GM21717 (cell line): ENCODE measurements around the gene GSG1.
"Not testable (repeated sequence)": the region's sequence is repeated elsewhere in the genome, so short reads cannot be mapped to it uniquely, and the experiment has no call there.

Experiments used
- ATAC-seq: cut with Tn5 transposase; IDR thresholded peaks from one replicate; pipeline ENCODE4 v1.9.1; 2021; ENCODE audit warnings: mild to moderate bottlenecking, moderate library complexity; ENCODE audit not compliant: unreplicated experiment

The GSG1 gene

DNA sequence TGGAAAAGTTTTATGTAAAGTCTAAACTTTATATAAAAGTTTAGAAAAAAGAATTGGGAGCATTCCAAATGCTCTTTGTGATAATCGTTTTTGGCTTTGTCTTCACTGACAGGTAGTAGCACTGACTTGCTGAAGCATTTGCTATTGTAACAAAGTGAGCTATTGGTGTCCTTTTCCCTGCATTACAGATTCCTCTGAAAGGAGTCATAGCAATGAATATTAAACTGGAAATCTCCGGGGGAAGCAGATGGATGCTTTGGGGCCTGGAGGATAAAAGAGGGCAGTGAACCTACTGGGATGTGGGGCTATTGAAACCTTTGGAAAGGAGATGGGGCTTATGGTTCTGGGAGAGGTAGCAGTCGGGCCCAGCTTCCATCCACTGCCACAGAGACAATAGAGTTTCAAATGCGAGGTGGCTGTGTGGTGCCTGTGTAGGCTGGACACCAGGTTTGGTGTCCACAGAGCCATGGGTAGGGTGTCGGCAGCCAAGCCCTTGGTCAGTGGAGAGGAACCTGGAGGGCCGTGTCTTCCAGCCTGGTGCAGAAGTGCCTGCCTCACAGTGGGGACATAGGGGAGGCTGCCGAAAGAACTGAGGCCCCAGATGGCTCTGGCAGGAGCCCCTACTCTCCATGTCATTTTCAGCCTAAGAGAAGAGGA, 10.1 kb downstream of the GSG1 start:
- ATAC-seq, result no peak

DNA sequence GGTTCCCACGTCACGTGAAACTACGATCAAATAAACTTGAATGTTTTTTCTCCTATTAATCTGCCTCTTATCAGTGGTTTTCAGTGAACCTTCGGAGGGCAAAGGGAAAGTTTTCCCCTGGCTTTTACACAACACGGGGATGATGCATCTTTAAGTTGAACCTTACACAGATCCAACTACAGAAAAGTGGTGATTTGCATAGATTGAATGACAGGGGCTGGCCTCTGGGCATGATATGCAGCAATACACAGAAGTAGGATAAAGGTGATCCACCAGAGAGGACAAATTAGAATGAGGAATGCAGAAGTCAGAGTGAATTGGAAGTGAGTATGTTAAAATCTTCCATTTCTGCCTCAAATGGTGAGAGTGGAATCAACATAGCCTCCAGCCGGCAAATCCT, 11.6 kb downstream of the GSG1 start:
- ATAC-seq, result no peak

DNA sequence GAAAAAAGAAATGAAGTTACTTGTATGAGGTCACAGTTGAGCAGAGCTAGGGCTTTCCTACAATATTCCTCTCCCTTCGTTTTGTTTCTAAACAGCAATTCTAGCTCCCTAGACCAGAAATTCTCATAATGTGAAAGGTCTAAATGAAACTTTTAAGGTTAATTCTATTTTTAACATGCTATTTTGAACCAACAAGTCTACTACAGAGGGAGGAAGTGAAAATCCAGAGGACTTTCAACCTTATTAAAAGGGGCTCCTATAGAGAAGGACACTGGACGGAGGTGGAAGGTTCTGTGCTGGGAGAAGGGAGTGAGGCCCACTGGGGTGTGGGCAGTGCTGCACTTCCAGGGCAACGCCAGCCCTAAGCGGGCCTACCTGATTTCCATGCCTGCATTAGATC, 13.4 kb downstream of the GSG1 start:
- no peak for ATAC-seq

GRCh38 chr12:13088496-13088895, 15.0 kb downstream of the GSG1 start:
- no peak for ATAC-seq

GRCh38 chr12:13087766-13088165, 15.7 kb downstream of the GSG1 start:
- ATAC-seq, result no peak

DNA sequence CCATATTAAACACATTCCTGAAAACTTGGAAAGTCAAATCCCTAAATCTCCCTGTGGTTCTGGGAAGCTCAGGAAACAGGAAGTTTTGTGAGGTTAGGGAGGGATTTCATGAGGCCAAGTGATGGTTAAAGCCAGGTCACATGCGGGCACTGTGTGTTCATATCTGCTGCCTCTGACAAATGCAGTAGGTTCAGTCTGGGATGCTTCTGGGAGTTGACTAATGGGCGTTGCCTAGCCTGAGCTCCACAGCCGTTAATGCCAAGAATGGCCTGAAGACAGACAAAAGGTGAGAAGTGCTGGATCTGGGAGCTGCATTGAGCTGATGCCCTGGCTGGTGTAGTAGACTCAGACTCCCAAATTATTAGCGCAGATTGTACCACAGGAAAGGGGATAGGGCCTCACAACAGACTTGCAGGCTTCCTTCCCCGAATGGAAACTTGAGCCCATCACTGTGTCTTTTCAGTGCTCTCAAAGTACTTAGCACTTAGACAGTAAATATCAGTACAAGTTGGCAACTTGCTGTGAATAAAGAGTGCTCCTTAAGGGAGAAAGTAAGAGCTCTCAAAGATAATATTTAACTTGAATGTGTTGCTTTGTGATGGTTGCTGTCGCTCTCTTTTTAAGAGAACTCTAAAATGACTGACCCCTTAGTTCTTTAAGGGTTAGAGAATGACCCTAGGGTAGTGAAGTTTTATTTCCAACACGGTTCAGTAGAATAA, 17.3 kb downstream of the GSG1 start:
- ATAC-seq, result no peak

DNA sequence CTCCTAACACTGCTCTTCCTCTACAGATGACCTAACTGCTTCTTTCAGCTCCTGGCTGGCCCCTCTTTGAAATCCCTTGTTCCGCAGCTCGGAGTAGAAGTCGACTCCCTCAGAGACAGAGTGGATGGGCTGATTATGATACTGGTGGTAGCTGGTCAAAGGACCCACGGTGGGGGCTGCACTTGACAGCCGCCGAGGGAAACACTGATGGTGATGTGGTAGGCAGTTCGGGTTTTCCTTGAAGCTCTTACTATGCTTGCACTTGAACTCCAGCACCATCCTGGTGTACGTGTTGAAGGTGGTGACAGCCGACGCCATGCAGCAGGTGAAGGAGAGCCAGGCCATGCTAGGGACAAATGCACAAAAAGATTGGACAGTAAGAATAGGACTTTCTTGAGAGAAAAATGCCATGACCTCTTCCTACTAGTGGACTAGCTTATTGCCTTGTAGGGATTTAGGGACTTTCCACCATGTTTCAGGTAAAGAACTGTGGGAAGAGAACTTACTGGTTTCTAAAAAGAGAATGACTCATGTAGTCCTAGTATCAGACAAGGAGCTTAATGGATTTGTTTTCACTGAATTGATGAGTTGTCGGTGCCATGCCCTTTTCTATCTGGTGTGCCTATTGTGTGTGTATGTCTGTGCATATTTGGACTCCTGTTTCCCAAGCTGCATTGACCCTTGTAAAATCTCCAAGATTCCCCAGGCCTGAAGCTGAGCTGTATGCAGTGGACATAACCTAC, 18.4 kb downstream of the GSG1 start:
- no peak for ATAC-seq

DNA sequence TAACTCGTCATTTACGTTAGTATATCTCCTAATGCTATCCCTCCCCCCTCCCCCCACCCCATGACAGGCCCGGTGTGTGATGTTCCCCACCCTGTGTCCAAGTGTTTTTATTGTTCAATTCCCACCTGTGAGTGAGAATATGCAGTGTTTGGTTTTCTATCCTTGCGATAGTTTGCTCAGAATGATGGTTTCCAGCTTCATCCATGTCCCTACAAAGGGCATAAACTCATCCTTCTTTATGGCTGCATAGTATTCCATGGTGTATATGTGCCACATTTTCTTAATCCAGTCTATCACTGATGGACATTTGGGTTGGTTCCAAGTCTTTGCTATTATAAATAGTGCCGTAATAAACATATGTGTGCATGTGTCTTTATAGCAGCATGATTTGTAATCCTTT, 19.8 kb downstream of the GSG1 start:
- ATAC-seq, result not testable (repeated sequence)

GRCh38 chr12:13082861-13083260, 20.6 kb downstream of the GSG1 start:
- ATAC-seq, result no peak

DNA sequence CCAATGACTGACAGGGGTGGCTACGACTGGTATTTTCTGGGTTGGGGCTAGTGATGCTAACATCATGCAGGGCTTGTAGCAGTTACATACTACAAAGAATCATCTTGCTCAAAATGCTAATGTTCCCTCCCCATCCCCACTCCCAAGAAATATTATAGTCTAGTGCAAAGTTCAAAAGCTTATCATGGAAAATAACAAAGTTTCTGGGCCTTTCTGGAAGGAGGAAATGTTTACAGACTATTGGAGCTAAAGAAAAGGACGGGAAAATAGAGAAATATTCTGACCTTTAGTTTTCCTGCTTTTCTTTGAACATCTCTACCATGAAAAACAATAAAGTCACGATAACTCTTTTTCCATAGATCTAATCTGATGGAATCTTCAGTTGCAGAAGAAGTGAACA, 23.2 kb downstream of the GSG1 start:
- no peak for ATAC-seq

GRCh38 chr12:13079440-13079906, 24.0 kb downstream of the GSG1 start:
- no peak for ATAC-seq

- ATAC-seq, result no peak
Observed at GRCh38 chr12:13075786-13076570, 27.5 kb downstream of the GSG1 start.

DNA sequence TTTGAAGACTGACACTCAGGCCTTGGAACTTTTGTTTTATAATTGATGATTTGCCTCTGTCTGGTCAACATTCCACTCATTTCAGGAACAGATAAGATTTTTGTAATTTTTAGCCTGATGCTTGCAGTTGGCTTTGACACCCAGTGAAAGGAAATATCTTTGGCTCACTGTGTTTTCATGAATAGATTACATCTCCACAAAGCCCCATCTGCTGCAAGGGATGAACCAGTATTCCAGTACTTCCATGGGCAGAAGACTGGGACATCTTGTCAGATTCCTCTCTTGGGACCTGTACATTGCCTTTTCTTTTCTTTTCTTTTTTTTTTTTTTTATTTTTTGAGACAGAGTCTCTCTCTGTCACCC, 28.4 kb downstream of the GSG1 start:
- no peak for ATAC-seq

DNA sequence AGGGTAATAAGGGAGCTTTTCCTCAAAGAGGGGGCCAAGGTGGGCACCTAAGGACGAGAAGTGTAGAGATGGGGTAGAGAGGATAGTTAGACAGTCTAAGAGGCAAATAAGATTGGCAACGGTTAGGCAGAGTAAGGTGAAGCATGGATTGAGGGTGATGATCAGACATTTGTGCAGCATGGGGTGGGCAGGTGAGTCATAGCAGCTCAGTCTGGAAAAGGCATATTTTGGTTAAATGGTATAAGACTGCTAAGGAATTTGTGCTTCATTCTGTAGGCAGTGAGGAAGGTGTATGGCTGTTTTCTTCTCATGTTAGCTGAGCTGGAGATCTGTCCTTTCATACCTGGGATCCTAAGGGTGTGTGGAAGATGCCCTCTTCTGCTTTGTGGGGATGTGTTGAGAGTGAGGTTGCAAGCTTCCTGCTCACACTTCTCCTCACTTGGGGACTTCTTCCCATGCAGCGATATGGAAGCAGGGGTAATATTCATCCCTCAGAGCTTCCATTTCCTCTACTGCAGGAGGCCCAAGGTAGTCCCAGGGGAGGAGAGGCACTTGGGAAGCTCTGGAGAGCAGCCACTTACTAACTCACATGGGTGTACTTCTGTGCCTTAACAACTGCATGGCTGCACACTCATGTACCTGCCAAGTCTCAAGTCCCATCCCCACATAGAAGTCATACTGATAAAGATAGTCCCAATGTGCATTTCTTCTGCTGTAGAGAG, 28.9 kb downstream of the GSG1 start:
- no peak for ATAC-seq

GRCh38 chr12:13073173-13073572, 30.3 kb downstream of the GSG1 start:
- no peak for ATAC-seq

- no peak for ATAC-seq
Observed at GRCh38 chr12:13071305-13072280, 31.9 kb downstream of the GSG1 start.

DNA sequence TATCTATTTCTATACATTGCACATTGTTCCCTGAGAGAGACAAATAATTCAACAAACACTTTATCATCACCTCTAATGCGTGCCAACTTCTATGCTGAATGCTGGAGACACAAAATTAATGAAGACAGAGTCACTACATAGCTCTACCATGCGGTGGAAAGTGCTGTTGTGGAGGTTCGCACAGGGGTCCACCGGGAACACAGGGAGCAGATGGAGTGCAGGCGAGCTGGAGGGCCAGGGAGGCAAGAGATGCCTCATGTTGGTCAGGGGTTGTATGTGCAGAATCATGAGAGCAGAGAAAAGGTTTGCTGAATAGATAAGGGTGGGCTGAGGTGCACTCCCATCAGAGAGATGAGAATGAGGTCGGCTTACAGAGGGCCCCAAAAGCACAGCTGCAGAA, 34.1 kb downstream of the GSG1 start:
- ATAC-seq, result no peak

GRCh38 chr12:13067322-13067721, 36.1 kb downstream of the GSG1 start:
- ATAC-seq, result no peak

DNA sequence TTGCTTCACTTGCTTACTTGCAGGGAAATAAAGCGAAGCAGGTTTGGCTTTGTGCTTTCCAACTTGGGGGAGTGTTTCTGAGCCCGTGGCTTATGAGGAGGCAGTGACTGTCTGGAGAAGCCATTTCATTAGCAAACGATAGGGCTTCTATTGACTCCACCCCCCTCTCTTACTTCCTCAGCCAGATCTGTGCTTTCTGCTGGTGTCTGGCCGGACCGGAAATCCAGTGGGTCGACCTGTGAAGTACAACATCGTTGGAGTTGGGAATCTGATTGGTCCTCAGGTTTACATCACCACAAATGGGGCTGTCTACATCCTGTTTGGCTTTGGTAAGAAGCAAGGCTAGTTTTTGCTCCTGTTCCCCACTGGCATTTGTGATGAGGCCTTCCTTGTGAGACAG, 37.0 kb downstream of the GSG1 start:
- no peak for ATAC-seq
